ENCODE data around the gene RMDN3.

RMDN3 gene

DNA sequence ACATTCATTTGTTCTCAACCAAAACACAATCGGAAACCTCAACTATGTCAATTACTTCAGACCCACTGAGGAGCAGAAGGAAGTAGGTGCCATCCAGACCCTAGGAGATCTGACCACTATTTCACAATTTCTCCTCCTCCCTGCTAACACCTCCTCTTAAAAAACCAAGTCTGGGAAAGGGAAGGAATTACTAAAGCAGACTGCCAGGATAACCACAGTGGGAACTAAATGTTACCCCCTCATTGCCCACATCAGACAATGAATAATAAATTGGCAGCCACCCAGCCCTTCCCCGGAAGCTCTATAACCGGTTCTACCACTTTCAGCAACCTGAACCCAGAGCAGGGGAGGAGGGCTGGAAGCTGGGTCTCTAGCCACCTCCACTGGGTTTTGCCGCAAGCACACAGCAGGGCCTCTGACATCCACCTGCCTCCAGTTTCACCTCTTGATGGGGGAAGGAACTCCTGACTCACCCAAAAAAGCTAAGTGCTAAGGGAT, 32.3 kb upstream of the RMDN3 start:
- H3K4me3 ChIP-seq (ENCODE audit: low read length): no peak overlapping the region
- H3K27ac ChIP-seq (ENCODE audit: low read depth, low read length): no peak overlapping the region
- no peaks in the 10 kb centered on the region for H3K27me3 ChIP-seq (ENCODE audit: control insufficient read depth, insufficient read depth, low read length)
- H3K4me1 ChIP-seq (ENCODE audit: control insufficient read depth, insufficient read depth, low read length): no peaks in the 10 kb centered on the region
- H3K9ac ChIP-seq (ENCODE audit: low read length): no peak overlapping the region
- H3K36me3 ChIP-seq (ENCODE audit: control insufficient read depth, insufficient read depth, low read length): no peaks in the 10 kb centered on the region

DNA sequence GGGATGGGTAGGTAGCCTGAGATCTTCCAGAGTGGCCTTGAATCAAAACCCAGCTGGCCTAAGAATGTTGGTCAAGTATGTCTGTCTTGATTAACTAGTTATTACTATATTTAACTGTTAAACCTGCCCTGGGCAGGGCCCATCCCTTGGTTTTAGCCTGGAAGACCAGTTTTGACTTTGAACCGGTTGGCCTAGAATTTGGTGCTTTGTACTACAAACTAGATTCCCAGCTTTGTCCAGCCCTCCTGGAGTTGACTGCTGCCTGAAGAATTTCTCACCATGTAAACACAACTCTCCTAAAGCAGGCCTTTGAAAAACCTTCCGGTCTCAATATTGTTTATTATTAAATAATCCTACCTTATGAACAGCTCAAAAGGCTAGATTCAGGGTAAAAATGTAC, 30.8 kb upstream of the RMDN3 start:
- H3K36me3 ChIP-seq (ENCODE audit: control insufficient read depth, insufficient read depth, low read length): no peaks in the 10 kb centered on the region
- no peaks in the 10 kb centered on the region for H3K27me3 ChIP-seq (ENCODE audit: control insufficient read depth, insufficient read depth, low read length)
- H3K4me3 ChIP-seq (ENCODE audit: low read length): no peak overlapping the region
- no peak overlapping the region for H3K27ac ChIP-seq (ENCODE audit: low read depth, low read length)
- H3K4me1 ChIP-seq (ENCODE audit: control insufficient read depth, insufficient read depth, low read length): no peaks in the 10 kb centered on the region
- no peak overlapping the region for H3K9ac ChIP-seq (ENCODE audit: low read length)

DNA sequence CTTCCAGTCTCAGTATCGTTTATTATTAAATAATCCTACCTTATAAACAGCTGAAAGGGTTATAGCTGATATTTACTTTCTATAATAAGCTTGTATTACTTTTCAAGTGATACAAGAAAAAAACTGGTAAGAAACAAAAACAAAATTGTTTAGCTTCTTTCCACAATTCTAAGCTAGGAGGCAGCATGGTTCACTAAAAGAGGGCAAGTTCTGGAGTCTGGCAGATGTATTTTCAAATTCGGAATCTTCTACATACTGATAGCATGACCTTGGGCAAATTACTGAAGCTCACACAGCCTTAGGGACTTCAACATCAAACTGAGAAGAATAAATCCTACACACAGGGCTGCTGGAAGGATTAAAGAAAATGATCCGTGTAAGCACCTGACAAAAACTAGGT, 30.1 kb upstream of the RMDN3 start:
- Histone ChIP-seq H3K9ac (ENCODE audit: low read length) (no peak overlapping the region), H3K27ac (ENCODE audit: low read depth, low read length) (no peak overlapping the region)

DNA sequence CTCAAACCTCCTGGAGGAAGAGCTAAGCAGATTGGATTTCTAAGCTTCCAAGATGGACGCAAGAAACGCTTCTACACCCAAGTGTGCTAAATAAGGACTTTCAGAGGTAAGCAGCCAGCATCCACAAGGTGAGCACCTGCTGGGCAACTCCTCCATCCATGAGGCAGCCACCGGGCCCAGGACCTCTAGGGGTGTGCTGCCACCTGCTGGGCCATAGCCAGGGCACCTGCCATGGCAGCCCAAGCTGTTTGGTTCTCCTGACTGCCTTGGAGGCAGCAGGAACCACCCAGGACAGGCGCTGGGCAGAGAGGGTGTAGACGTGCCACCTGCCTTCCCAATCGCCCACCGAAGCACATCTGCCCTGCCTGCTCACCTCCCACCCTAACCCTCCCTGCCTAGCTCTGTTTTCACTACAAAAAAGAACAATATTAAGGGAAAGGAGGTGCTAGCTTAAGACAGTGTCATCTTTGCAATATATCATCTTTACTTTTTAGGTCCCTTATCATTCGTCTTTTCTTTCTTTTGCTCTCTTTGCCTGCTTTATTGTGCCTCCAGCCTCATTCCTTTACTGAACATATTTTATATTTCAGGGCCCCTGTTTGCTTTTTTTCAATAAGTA, 27.7 kb upstream of the RMDN3 start:
- H3K4me1 ChIP-seq (ENCODE audit: control insufficient read depth, insufficient read depth, low read length): no peaks in the 10 kb centered on the region
- no peak overlapping the region for H3K27ac ChIP-seq (ENCODE audit: low read depth, low read length)
- H3K4me3 ChIP-seq (ENCODE audit: low read length): no peak overlapping the region
- H3K27me3 ChIP-seq (ENCODE audit: control insufficient read depth, insufficient read depth, low read length): no peaks in the 10 kb centered on the region
- H3K36me3 ChIP-seq (ENCODE audit: control insufficient read depth, insufficient read depth, low read length): peaks cover 11% of the 10 kb centered on the region
- no peak overlapping the region for H3K9ac ChIP-seq (ENCODE audit: low read length)

More for the DNA sequence above, 30.1 kb upstream of the RMDN3 start:
- Histone ChIP-seq H3K4me1 (ENCODE audit: control insufficient read depth, insufficient read depth, low read length) (no peaks in the 10 kb centered on the region), H3K36me3 (ENCODE audit: control insufficient read depth, insufficient read depth, low read length) (no peaks in the 10 kb centered on the region), H3K27me3 (ENCODE audit: control insufficient read depth, insufficient read depth, low read length) (no peaks in the 10 kb centered on the region), H3K4me3 (ENCODE audit: low read length) (no peak overlapping the region)

DNA sequence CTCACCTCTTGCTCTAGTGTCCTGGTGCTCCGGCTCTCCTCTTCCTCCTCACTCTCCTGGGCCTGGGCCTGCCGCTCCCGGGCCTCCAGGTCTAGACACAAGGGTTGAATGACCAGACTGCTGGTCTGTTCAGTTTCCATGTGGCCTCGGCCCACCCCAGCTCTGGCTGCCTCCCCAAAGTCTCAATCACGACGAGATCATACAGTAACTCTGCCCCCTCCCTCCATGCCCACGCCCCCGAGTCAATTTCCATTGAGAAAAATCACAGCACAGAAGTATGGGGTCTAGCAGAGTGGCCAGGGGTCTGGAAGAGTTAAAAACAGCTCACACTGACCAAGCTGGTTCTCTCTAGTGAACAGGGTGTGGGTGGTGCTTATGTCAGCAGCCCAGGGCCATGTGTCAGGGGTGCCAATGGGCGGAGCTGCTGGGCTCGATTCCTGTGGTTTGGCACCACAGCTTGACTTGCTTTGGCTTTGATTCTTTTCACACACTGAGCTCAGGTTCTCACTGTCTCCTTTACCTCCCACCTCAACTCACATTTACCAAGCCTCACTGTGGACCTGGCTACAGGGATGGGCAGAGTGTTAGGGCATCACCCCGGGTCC, 21.6 kb upstream of the RMDN3 start:
- Histone ChIP-seq H3K27me3 (ENCODE audit: control insufficient read depth, insufficient read depth, low read length) (no peaks in the 10 kb centered on the region), H3K9ac (ENCODE audit: low read length) (no peak overlapping the region), H3K36me3 (ENCODE audit: control insufficient read depth, insufficient read depth, low read length) (peaks cover 48% of the 10 kb centered on the region), H3K4me1 (ENCODE audit: control insufficient read depth, insufficient read depth, low read length) (no peaks in the 10 kb centered on the region), H3K4me3 (ENCODE audit: low read length) (no peak overlapping the region), H3K27ac (ENCODE audit: low read depth, low read length) (no peak overlapping the region)

DNA sequence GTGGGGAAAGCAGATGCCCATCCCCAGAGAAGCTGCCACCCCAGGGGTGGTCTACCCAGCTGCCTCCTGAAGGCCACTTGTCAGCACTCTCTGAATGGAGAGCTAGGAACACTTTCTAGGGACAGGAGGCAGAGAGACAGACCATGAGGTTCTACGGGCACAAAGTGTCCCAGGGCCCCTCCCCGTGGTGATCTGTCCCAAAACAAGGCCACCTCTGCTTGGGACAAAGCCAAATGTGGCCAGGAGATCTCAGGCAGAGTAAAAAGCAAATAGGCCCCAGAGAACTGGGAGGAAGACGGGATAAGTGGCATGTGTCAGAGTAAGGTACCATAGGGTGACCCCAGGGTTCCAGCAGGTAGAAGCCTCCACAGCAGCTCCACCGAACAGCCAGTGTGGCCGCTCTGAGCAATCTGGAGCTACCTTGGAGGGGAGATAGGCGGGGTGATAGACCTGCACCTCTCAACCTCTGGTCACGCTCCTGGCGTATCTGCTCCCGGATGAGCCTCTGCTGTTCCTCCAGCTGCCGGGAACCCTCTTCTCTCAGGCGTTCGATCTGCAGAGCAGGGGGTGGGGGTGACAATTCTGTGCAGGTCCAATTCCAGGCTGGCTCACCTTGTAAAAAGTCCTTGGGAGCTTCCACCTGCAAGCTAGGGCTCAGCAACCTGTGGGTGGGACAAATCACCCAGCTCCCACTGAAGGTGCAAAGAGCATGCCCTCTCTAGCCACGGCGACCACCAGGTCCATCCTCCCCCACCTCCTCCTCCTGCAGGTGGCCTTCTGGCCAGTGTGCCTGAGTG, 20.9 kb upstream of the RMDN3 start:
- Histone ChIP-seq H3K36me3 (ENCODE audit: control insufficient read depth, insufficient read depth, low read length) (peaks cover 48% of the 10 kb centered on the region), H3K27me3 (ENCODE audit: control insufficient read depth, insufficient read depth, low read length) (no peaks in the 10 kb centered on the region), H3K4me1 (ENCODE audit: control insufficient read depth, insufficient read depth, low read length) (no peaks in the 10 kb centered on the region), H3K4me3 (ENCODE audit: low read length) (no peak overlapping the region), H3K27ac (ENCODE audit: low read depth, low read length) (no peak overlapping the region), H3K9ac (ENCODE audit: low read length) (no peak overlapping the region)

DNA sequence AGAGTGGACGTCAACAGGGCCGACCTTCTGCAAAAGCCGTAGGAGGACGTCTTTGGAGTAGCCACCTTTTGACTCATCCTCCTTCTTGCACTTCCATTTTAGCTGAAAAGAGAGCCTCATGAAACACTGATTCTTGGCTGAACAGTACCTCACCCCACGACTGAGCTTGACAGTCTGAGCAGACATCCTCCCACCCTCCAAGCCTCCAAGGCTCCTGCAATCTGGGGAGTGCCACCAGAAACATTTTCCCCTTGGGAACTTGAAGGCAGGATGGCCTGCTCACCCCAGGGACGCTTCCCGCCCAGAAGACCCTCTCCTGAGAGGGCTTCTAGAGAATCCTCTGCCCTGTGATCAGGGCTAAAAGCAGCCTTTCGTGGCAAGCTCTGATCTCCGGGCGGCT, 20.0 kb upstream of the RMDN3 start:
- H3K4me3 ChIP-seq (ENCODE audit: low read length): no peak overlapping the region
- H3K9ac ChIP-seq (ENCODE audit: low read length): no peak overlapping the region
- H3K36me3 ChIP-seq (ENCODE audit: control insufficient read depth, insufficient read depth, low read length): peaks cover 48% of the 10 kb centered on the region
- no peak overlapping the region for H3K27ac ChIP-seq (ENCODE audit: low read depth, low read length)
- H3K27me3 ChIP-seq (ENCODE audit: control insufficient read depth, insufficient read depth, low read length): no peaks in the 10 kb centered on the region
- H3K4me1 ChIP-seq (ENCODE audit: control insufficient read depth, insufficient read depth, low read length): no peaks in the 10 kb centered on the region

DNA sequence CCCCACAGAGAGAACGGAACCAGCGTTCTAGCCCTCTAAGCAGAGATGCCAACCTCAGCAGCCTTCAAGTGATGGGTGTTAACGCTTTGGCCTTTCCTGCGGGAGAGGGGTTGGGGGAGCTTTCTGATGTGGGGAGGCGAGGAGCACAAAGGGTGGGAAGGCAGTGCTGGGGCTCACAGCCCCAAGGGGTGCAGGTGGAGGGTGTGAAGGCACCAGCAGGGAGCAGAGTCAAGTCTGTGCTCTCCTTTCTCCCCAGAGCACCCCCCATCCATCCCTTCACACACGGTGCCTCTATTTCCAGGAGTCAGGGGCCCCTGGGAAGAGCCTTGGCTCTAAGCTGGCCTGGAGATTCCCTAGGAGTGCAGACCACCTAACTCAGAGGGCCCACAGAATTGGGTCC, 18.8 kb upstream of the RMDN3 start:
- Histone ChIP-seq H3K27me3 (ENCODE audit: control insufficient read depth, insufficient read depth, low read length) (no peaks in the 10 kb centered on the region), H3K27ac (ENCODE audit: low read depth, low read length) (no peak overlapping the region), H3K4me1 (ENCODE audit: control insufficient read depth, insufficient read depth, low read length) (no peaks in the 10 kb centered on the region), H3K4me3 (ENCODE audit: low read length) (no peak overlapping the region), H3K36me3 (ENCODE audit: control insufficient read depth, insufficient read depth, low read length) (peaks cover 41% of the 10 kb centered on the region), H3K9ac (ENCODE audit: low read length) (no peak overlapping the region)

DNA sequence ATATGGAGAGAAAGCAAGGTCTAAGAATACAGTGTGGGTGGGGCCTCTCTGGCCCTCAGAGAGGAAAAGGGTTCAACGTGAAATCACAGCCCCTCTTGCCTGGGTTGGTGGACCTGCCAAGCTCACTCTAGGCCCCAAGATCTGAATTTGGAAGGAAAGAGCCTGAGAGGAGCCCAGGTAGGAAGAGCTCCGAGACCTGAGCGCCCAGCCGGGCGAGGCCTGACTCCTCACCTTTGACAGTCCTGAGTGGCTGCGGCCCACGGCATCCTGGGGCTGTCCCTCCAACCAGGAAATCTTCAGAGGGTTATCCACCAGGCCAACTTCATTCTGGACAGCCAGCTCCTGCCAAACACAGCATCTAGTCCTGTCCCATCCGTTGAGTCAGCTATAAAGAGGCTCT, 18.4 kb upstream of the RMDN3 start:
- Histone ChIP-seq H3K4me3 (ENCODE audit: low read length) (no peak overlapping the region), H3K27me3 (ENCODE audit: control insufficient read depth, insufficient read depth, low read length) (no peaks in the 10 kb centered on the region), H3K36me3 (ENCODE audit: control insufficient read depth, insufficient read depth, low read length) (peaks cover 37% of the 10 kb centered on the region), H3K27ac (ENCODE audit: low read depth, low read length) (no peak overlapping the region), H3K4me1 (ENCODE audit: control insufficient read depth, insufficient read depth, low read length) (no peaks in the 10 kb centered on the region), H3K9ac (ENCODE audit: low read length) (no peak overlapping the region)

DNA sequence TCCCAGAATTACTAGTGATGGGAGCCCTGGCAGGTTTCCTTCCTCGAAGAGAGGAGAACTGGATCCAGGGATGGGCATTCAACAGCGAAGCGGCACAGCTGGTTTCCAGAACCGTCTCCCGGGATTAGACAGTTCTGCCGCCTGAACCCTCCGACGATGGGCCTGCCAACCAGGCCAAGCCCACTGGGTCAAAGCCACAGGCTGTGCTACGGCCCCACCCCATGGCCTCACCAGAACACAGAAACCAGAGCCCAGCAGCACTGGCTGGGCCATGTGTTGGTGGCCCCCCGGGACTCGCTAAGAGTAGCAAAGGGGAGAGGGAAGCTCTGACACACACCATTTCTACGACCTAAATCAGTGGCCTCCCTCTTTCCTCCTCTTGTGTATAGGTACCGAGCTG, 17.0 kb upstream of the RMDN3 start:
- Histone ChIP-seq H3K4me3 (ENCODE audit: low read length) (no peak overlapping the region), H3K4me1 (ENCODE audit: control insufficient read depth, insufficient read depth, low read length) (no peaks in the 10 kb centered on the region), H3K27ac (ENCODE audit: low read depth, low read length) (no peak overlapping the region), H3K36me3 (ENCODE audit: control insufficient read depth, insufficient read depth, low read length) (peaks cover 36% of the 10 kb centered on the region), H3K9ac (ENCODE audit: low read length) (no peak overlapping the region), H3K27me3 (ENCODE audit: control insufficient read depth, insufficient read depth, low read length) (no peaks in the 10 kb centered on the region)

DNA sequence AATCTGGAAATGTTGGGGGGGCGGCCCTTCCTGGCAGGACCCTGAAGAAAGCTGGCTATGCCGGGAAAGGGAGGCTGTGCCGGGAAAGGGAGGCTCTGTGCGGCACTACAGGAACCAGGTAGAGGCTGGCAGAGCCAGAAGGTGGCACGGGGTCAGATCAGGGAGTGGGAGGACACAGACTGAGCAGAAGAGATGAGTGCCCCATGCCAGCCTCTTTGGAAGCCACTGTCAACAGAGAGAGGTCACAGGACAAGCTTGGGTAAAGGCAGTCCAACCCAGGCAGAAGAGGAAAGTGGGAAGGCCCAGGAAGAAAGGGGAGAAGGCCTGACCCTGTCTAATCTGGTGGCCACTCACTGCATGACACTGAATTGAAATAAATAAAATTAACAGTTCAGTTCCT, 16.2 kb upstream of the RMDN3 start:
- no peaks in the 10 kb centered on the region for H3K27me3 ChIP-seq (ENCODE audit: control insufficient read depth, insufficient read depth, low read length)
- H3K9ac ChIP-seq (ENCODE audit: low read length): no peak overlapping the region
- H3K36me3 ChIP-seq (ENCODE audit: control insufficient read depth, insufficient read depth, low read length): peaks cover 29% of the 10 kb centered on the region
- no peaks in the 10 kb centered on the region for H3K4me1 ChIP-seq (ENCODE audit: control insufficient read depth, insufficient read depth, low read length)
- H3K27ac ChIP-seq (ENCODE audit: low read depth, low read length): no peak overlapping the region
- H3K4me3 ChIP-seq (ENCODE audit: low read length): no peak overlapping the region

DNA sequence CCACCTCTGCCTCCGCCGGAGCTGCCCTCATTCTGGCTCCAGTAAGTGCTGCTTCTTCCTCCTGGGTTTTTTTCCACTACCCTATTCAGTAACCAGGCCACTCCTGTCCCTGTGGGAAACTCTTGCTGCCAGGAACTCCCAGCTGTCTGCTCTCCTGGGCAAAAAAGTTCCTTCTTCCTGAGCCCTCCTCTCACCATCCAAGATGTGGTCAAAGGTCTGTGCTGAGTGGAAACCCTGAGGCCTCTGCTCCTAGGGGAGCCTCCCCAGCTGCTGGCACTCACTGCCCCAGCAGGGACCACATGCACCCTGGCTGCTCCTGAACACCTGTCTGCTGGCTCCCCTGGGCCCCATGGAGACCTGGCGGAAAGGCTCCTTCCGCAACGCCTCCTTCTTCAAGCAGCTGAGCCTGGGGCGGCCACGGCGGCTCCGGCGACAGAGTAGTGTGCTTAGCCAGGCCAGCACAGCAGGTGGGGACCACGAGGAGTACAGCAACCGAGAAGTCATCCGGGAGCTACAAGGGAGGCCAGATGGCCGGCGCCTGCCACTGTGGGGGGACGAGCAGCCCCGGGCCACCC, 15.2 kb upstream of the RMDN3 start:
- Histone ChIP-seq H3K4me3 (ENCODE audit: low read length) (no peak overlapping the region), H3K4me1 (ENCODE audit: control insufficient read depth, insufficient read depth, low read length) (no peaks in the 10 kb centered on the region), H3K27me3 (ENCODE audit: control insufficient read depth, insufficient read depth, low read length) (no peaks in the 10 kb centered on the region), H3K36me3 (ENCODE audit: control insufficient read depth, insufficient read depth, low read length) (peaks cover 19% of the 10 kb centered on the region), H3K9ac (ENCODE audit: low read length) (no peak overlapping the region), H3K27ac (ENCODE audit: low read depth, low read length) (no peak overlapping the region)

Measured in rectal smooth muscle tissue (tissue), 1 donor.